Lung (tissue), 13 donors: ENCODE data around the gene ZW10. TPM values are rescaled to one million over a fixed set of nuclear protein-coding genes. Genes with fewer than 3 reads are reported as not detected.

Experiments
- ATAC-seq: fragments of 200-7000 bp; cut with Tn5 transposase; one replicate; pipeline ENCODE4 v1.9.1; 2020; ENCODE audit warnings: moderate number of reproducible peaks; ENCODE audit not compliant: insufficient read depth, low FRiP score
- DNase-seq, 3 donors: peaks; one replicate each; pipeline ENCODE4 v3.0.0-alpha.2; 2013 to 2017
- H3K27ac ChIP-seq, 2 donors: one replicate each; pipeline ENCODE4 v1.5.1; 2013; ENCODE audit warnings: mild to moderate bottlenecking in 2 of 2, moderate library complexity in 2 of 2, control low read depth in 1 of 2, inconsistent platforms in 1 of 2, low read depth in 1 of 2, low read length in 1 of 2
- H3K27me3 ChIP-seq, 3 donors: one replicate each; pipeline ENCODE4 v1.5.1; 2013; ENCODE audit warnings: low read length in 2 of 3; ENCODE audit not compliant: control insufficient read depth in 3 of 3, insufficient read depth in 3 of 3
- H3K36me3 ChIP-seq, 4 donors: one replicate each; pipeline ENCODE4 v1.5.1; 2013; ENCODE audit warnings: low read length in 4 of 4, mild to moderate bottlenecking in 1 of 4, moderate library complexity in 1 of 4; ENCODE audit not compliant: control insufficient read depth in 4 of 4, insufficient read depth in 4 of 4
- H3K4me1 ChIP-seq, 5 donors: one replicate each; pipeline ENCODE4 v1.5.1; 2013; ENCODE audit warnings: low read length in 5 of 5, mild to moderate bottlenecking in 2 of 5, moderate library complexity in 1 of 5; ENCODE audit not compliant: control insufficient read depth in 5 of 5, insufficient read depth in 5 of 5
- H3K4me3 ChIP-seq: one replicate; pipeline ENCODE4 v1.5.1; 2013; ENCODE audit warnings: mild to moderate bottlenecking, control low read depth, moderate library complexity
- H3K9ac ChIP-seq, 2 donors: one replicate each; pipeline ENCODE4 v1.5.1; 2013; ENCODE audit warnings: low read length in 2 of 2, control low read depth in 1 of 2; ENCODE audit not compliant: insufficient read depth in 1 of 2
- H3K9me3 ChIP-seq, 4 donors: one replicate each; pipeline ENCODE4 v1.5.1; 2013; ENCODE audit warnings: low read length in 3 of 4, mild to moderate bottlenecking in 1 of 4, moderate library complexity in 1 of 4; ENCODE audit not compliant: control insufficient read depth in 4 of 4, insufficient read depth in 3 of 4
- WGBS, 2 donors: extraction: QIAGEN DNeasy Blood & Tissue Kit; methylation state at CpG; one replicate each; pipeline ENCODE4 v1.1.7; 2013; 5-methylcytosine and 5-hydroxymethylcytosine counted together
- polyA plus RNA-seq, 2 donors: library from polyadenylated mRNA; stranded (reverse); fragments of 200-250 nt; gene quantifications; one replicate each; pipeline ENCODE4 v1.2.1, GENCODE V29; 2013
- small RNA-seq: library from RNA; depleted of rRNA; stranded (forward); fragments of <200 nt; gene quantifications from one replicate; pipeline ENCODE3, GENCODE V24; 2014; ENCODE audit warnings: low replicate concordance
- total RNA-seq, 2 donors: library from RNA; depleted of rRNA in 1 of 2; stranded (reverse); fragments of >200 nt in 1 of 2; gene quantifications; one replicate each; pipeline ENCODE4 v1.2.1, GENCODE V29; 2014 to 2021
- TF ChIP-seq, protein P1 (sequence below): IDR thresholded peaks from 2 replicates; pipeline ENCODE4 v1.5.1; 2012; ENCODE audit warnings: mild to moderate bottlenecking; ENCODE audit errors: control extremely low read depth, extremely low read depth
- donor health status: control.
- donor health status: control.
- donor health status: Bipolar disorder and iron deficiency.
- donor health status: healthy.
- donor health status: DM: yes; HTN: yes; CAD: no.

The ZW10 gene
- total and polyA plus RNA-seq, 4 donors, result 3.2 to 18.5 (median 9.7) TPM

DNA sequence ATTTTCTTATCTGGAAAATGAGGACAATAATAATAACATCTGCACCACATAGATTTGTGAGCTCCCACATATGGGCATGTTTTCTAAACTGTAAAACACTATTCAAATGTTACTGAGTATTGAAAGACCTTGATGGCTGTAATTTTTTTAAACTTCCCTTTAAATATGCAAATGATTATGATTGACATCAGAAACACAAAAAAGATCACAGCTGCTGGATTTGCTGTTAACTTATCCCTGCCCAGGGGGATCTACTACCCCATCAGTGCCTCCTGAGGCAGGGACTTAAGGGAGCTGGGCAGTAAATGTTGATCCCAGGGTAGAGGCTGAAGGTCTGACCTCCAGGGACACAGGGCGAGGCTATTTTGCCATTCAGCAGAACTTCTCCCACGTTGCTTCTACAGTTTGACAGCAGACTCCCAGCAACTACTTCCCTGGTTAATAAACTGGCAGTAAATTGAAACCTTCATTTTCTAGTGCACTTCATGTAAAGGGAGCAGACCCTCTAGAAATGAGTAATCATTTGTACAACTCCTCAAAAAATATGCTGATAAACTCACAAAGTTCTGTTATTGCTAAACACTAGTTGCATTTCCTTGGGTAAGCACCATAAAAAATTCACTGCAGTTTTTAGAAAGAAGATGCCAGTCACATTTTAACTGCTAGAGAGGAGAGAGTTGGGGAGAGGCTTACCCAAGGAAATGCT, 87.7 kb downstream of the ZW10 start:
- Histone ChIP-seq H3K9me3 (no peaks in the 10 kb centered on the region), H3K27ac (no peak overlapping the region), H3K4me1 (peaks cover 0 to 5% (median 0%) of the 10 kb centered on the region in 5 donors), H3K9ac (no peak overlapping the region), H3K27me3 (no peaks in the 10 kb centered on the region), H3K4me3 (no peak overlapping the region), H3K36me3 (no peaks in the 10 kb centered on the region)
- TF ChIP-seq, protein P1, sequence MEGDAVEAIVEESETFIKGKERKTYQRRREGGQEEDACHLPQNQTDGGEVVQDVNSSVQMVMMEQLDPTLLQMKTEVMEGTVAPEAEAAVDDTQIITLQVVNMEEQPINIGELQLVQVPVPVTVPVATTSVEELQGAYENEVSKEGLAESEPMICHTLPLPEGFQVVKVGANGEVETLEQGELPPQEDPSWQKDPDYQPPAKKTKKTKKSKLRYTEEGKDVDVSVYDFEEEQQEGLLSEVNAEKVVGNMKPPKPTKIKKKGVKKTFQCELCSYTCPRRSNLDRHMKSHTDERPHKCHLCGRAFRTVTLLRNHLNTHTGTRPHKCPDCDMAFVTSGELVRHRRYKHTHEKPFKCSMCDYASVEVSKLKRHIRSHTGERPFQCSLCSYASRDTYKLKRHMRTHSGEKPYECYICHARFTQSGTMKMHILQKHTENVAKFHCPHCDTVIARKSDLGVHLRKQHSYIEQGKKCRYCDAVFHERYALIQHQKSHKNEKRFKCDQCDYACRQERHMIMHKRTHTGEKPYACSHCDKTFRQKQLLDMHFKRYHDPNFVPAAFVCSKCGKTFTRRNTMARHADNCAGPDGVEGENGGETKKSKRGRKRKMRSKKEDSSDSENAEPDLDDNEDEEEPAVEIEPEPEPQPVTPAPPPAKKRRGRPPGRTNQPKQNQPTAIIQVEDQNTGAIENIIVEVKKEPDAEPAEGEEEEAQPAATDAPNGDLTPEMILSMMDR, result no peak
- ATAC-seq (no peak), DNase-seq (no peak)
- 61 to 72% methylated on average over 2 of the region's 2 CpGs for WGBS, 2 donors

DNA sequence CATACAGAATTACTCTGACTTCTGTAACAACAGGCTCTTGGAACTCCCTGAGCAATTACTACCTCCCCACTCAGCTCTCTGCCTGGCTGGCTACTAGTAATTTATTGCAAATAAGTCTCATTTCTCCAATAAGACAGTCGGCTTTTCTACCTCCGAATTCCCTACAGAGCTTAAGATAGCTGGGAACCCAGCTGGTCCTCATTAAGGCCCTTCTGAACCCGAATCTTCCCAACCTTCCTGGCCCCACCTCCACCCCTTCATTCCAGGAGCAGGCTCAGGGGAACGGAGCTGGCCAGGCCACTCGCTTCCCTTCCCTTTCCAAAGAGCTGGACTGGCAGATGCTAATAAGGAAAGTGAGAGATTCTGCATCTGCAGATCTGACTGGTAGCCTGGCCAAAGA, 89.0 kb downstream of the ZW10 start:
- Histone ChIP-seq H3K4me1 (peaks cover 0 to 5% (median 0%) of the 10 kb centered on the region in 5 donors), H3K36me3 (no peaks in the 10 kb centered on the region), H3K27me3 (no peaks in the 10 kb centered on the region), H3K4me3 (no peak overlapping the region), H3K9me3 (no peaks in the 10 kb centered on the region), H3K27ac (no peak overlapping the region), H3K9ac (no peak overlapping the region)
- 58 to 76% methylated on average over 5 of the region's 5 CpGs for WGBS, 2 donors
- ATAC-seq (no peak), DNase-seq (no peak)
- TF ChIP-seq, protein P1, result no peak

DNA sequence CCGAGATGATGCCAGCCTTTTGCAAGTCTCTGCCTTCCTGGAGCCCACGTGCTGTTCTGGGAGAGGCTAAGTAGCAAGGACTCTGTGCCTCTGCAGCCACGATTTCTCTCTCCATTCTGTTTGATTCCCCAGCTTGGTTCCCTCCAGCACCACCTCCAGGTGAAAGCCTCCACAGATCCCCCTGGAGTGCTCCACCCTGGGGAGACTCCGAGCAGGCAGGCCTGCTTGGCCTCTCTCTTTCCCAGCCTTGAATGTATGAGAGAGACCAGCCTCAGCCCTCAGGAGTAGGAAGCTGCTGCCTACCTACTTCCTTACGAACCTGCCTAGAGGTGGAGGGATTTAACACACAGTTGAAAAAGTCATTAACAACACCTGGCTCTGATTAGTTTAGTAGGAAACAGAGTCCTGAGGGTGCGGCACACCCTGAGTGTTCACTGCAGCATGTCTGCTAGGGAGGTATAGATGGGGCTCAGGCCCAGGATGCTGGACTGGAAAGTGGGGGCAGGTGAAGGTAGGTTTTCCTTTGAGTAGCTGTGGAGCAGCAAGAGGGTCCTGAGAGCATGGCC, 89.9 kb downstream of the ZW10 start:
- H3K4me3 ChIP-seq, result no peak overlapping the region
- 82 to 86% methylated on average over 6 of the region's 6 CpGs for WGBS, 2 donors
- H3K9ac ChIP-seq, result no peak overlapping the region
- ATAC-seq (no peak), DNase-seq (no peak)
- H3K27me3 ChIP-seq, result no peaks in the 10 kb centered on the region
- H3K36me3 ChIP-seq, result no peaks in the 10 kb centered on the region
- TF ChIP-seq, protein P1, result no peak
- no peaks in the 10 kb centered on the region for H3K9me3 ChIP-seq
- H3K4me1 ChIP-seq, result peaks cover 0 to 5% (median 0%) of the 10 kb centered on the region in 5 donors
- H3K27ac ChIP-seq, result no peak overlapping the region

Small RNAs within 50 kb of the gene (small RNA-seq; reads per million reads assigned to genes)
- gene LRRC37A13P (not detected), gene RPS29P19 (not detected)

Other genes starting within 250 kb of the ZW10 start
- gene TMPRSS5, start 67.4 kb downstream of the ZW10 start, total RNA-seq, result 1 to 10 TPM; 1.2 to 1.8 TPM
- gene TMPRSS5, start 67.4 kb downstream of the ZW10 start, polyA plus RNA-seq, result under 1 TPM; 0.32 to 0.81 TPM
- gene CLDN25, start 6.1 kb upstream of the ZW10 start, total RNA-seq, result not detected
- not detected for gene CLDN25, start 6.1 kb upstream of the ZW10 start, polyA plus RNA-seq
- gene USP28, start 101.9 kb upstream of the ZW10 start, total RNA-seq, result 10 to 100 TPM; 19.3 to 45.3 TPM
- gene USP28, start 101.9 kb upstream of the ZW10 start, polyA plus RNA-seq, result 1 to 10 TPM; 3.5 to 9.2 TPM
- not detected for gene HTR3B, start 131.1 kb upstream of the ZW10 start, total RNA-seq
- gene HTR3B, start 131.1 kb upstream of the ZW10 start, polyA plus RNA-seq, result under 1 TPM in 1 of 2 donors, not detected in 1; 0.03 TPM
- under 1 TPM in 1 of 2 donors, not detected in 1; 0.43 TPM for gene HTR3A, start 201.4 kb upstream of the ZW10 start, total RNA-seq
- gene HTR3A, start 201.4 kb upstream of the ZW10 start, polyA plus RNA-seq, result under 1 TPM; 0.16 to 0.78 TPM